A549 (cell line): ENCODE data around the gene RUVBL1.

Experiments
- CTCF ChIP-seq: fragments of >200 bp; sonication (Bioruptor Twin); formaldehyde crosslinking; IDR thresholded peaks from 3 replicates; pipeline ENCODE4 v1.5.1; 2016
- TF ChIP-seq, protein P1 (sequence below): fragments of 150-350 bp; IDR thresholded peaks from 2 replicates; pipeline ENCODE4 v1.6.1; 2014; ENCODE audit warnings: low read depth, mild to moderate bottlenecking, low read length
- TF ChIP-seq, protein P2 (sequence below): IDR thresholded peaks from 2 replicates; pipeline ENCODE4 v1.6.1; 2012

DNA sequence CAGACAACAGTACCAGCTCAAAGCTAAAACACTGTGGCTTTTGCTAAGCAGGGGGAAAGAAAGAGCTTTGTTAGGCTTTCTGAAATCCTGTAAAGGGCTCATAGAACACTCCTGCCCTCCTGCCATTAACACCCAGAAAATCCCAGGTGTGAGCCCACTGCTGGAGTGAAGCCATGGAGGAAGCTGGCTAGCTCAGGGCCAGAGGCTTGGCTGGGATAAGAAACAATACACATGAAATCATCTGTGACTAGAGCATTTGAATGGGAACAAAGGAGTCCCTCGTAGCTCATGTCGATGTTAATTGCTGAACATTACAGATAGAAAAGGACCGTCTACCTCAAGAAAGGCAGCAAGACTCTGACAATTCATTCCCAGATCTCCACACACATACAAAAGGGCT, 23.5 kb downstream of the RUVBL1 start:
- no peak for TF ChIP-seq CTCF
- TF ChIP-seq, protein P1, sequence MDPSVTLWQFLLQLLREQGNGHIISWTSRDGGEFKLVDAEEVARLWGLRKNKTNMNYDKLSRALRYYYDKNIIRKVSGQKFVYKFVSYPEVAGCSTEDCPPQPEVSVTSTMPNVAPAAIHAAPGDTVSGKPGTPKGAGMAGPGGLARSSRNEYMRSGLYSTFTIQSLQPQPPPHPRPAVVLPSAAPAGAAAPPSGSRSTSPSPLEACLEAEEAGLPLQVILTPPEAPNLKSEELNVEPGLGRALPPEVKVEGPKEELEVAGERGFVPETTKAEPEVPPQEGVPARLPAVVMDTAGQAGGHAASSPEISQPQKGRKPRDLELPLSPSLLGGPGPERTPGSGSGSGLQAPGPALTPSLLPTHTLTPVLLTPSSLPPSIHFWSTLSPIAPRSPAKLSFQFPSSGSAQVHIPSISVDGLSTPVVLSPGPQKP: no peak
- TF ChIP-seq, protein P2, sequence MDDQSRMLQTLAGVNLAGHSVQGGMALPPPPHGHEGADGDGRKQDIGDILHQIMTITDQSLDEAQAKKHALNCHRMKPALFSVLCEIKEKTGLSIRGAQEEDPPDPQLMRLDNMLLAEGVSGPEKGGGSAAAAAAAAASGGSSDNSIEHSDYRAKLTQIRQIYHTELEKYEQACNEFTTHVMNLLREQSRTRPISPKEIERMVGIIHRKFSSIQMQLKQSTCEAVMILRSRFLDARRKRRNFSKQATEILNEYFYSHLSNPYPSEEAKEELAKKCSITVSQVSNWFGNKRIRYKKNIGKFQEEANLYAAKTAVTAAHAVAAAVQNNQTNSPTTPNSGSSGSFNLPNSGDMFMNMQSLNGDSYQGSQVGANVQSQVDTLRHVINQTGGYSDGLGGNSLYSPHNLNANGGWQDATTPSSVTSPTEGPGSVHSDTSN: no peak
